ENCODE results near the gene SYT11. TPM values are rescaled to one million over a fixed set of nuclear protein-coding genes. Genes with fewer than 3 reads are reported as not detected.
"Not testable (repeated sequence)": the region's sequence is repeated elsewhere in the genome, so short reads cannot be mapped to it uniquely, and the experiment has no call there.

The SYT11 gene
- polyA plus RNA-seq, 3 donors, result 18.5 to 20.9 (median 20.7) TPM

DNA sequence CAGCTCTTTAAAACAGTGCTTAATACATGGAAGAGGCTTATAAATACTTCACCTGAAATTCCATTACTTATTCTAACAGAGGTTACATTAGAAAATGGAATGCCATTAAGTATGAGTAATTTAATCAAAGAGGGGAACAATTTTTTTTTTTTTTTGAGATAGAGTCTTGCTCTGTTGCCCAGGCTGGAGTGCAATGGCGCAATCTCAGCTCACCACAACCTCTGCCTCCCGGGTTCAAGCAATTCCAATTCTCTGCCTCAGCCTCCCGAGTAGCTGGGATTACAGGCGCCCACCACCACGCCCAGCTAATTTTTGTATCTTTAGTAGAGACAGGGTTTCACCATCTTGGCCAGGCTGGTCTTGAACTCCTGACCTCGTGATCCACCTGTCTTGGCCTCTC lies 36.2 kb downstream of the SYT11 start:
- DNase-seq (ENCODE audit: low read depth in 3 of 3, low spot score in 2 of 3), result not testable (repeated sequence)

DNA sequence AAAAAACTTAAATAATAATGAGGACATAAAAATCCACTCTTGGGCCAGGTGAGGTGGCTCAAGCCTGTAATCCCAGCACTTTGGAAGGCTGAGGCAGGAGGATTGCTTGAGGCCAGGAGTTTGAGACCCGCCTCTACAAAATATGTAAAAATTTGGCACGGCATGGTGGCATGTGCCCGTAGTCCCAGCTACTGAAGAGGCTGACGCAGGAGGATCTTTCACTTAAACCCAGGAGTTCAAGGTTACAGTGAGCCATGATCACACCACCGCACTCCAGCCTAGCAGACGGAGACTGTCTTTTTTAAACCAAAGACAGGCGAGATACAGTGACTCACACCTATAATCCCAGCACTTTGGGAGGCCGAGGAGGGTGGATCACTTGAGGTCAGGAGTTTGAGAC lies 37.1 kb downstream of the SYT11 start:
- DNase-seq (ENCODE audit: low read depth in 3 of 3, low spot score in 2 of 3), result not testable (repeated sequence)

DNA sequence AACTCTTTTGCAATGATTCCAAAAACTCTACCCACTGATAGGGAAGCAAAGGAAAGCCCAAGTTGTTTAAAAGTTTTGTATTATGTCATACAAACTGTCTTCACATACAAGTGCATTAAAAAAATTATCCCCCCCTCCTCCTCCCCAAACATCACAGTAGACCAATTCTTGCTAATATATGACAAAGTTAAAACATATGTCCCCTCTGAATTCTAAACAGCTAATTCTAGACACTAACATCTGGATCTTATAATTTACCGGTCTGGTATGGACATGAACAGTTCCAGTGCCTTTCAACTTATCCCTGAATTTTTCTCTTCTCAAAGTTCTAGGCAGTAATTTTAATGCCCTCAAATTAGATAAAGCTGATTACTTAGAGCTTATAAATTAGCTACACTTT lies 38.4 kb downstream of the SYT11 start:
- DNase-seq (ENCODE audit: low read depth in 3 of 3, low spot score in 2 of 3), result no peak

DNA sequence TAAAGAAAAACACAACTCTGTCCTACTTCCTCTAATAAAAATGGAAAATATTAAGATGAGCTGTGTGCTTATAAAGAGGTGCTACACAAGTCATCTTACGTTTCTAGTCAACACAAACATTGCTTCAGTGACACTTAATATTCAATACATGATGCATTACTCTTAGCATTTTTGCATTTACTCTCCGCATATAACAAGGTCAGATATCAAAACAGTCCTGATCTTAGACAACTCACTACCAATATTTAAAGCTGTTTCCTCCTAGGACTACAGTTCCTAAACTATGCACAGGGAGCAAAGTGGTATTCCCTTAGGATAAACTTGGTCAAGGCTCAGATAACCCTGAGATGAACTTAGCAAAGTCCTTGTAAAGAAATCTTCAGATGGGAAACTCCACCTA lies 39.5 kb downstream of the SYT11 start:
- DNase-seq (ENCODE audit: low read depth in 3 of 3, low spot score in 2 of 3), result no peak

DNA sequence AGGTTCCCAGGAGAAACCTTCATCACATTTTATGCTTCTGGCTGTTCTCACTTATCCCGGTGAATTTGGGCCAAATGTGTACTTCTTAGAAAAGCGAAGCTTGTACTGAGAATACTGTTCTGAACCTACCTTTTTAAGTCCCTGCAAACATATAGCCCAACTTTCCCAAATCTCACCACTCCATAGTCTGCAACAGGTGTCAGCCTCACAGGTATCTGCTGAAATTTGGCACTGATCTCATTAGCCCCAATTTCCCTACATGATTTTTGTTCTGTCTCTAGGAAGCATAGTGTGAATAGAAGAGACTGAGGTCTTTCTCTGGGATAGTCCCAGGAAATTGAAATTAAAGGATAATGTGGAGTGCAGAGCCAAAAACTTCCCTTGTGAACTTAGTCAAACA lies 40.3 kb downstream of the SYT11 start:
- no peak for DNase-seq (ENCODE audit: low read depth in 3 of 3, low spot score in 2 of 3)

DNA sequence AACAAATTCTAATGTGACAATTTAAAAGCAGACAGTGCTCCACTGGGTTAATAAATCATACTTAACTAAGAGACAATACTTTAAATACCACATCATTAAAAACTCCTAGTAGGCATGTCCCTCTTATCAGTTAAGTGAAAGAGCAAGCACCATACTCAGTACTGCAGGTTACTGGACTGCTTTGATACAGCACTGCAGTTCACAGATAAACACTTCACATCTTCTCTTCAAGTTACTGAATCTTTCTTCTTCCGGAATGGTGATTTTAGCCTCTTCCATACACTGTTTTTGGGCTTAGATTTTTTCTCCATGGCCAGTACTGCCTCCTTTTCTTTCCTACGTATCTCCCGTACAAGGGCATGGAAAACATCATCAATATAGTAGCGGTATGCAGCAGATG lies 40.8 kb downstream of the SYT11 start:
- DNase-seq (ENCODE audit: low read depth in 3 of 3, low spot score in 2 of 3), result no peak

DNA sequence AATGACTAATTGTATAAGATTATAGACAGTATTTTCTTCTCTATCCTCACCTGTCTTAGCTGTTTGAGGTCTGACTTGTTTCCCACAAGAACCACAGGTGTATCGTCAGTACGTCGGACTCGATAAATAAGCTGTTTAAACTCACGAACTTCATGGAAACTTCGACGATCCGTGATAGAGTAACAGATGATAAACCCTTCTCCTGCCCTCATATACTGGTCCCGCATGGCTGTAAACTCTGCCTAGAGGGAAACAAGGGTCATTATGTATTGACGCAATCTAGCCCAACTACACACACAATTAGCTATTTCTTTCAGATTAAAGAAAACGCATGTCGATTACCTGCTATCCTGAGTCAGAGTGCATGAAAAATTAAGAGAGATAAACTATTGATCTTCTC lies 44.9 kb downstream of the SYT11 start:
- no peak for DNase-seq (ENCODE audit: low read depth in 3 of 3, low spot score in 2 of 3)

DNA sequence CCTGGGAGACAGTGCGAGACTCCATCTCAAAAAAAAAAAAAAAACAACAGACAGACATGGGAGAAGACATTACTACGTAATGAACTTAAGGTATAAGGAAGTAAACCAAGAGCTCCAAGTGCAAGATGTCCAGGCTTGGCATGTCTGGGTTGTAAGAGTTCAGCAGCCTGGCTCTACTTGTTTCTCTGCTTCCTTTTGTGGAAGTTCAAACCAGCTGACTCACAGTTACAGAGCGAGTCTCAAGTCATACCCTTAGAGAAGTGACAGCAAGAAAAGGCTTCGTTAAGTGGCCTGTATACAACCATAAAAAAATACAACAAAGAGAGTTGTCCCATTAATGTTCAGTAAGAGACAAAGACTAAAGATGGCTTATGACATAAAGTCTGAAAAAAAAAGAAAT lies 50.5 kb downstream of the SYT11 start:
- no peak for DNase-seq (ENCODE audit: low read depth in 3 of 3, low spot score in 2 of 3)

DNA sequence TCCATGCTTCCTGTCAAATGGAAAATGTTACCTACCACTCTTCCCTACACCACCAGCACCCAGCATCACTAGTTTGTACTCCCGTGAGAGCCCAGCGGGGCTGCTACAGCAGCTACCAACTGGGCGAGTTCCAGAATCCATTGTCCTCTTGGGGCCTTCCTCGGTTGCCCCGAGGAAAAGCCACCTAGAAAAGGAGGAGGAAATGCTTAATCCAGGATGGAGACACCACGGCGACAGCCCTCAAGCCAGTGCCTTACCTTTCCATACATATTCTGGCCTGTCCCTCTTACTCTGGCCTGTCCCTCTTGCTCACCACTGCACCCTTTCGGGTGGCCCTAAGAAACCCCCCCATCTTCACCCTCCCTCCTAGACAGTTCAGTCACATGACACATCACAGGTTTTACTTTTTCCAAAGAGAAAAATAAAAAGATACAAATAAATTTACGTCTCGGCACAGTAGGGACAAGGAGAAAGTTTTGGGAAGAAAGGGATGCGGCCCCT lies 51.3 kb downstream of the SYT11 start:
- DNase-seq (ENCODE audit: low read depth in 3 of 3, low spot score in 2 of 3), result no peak

DNA sequence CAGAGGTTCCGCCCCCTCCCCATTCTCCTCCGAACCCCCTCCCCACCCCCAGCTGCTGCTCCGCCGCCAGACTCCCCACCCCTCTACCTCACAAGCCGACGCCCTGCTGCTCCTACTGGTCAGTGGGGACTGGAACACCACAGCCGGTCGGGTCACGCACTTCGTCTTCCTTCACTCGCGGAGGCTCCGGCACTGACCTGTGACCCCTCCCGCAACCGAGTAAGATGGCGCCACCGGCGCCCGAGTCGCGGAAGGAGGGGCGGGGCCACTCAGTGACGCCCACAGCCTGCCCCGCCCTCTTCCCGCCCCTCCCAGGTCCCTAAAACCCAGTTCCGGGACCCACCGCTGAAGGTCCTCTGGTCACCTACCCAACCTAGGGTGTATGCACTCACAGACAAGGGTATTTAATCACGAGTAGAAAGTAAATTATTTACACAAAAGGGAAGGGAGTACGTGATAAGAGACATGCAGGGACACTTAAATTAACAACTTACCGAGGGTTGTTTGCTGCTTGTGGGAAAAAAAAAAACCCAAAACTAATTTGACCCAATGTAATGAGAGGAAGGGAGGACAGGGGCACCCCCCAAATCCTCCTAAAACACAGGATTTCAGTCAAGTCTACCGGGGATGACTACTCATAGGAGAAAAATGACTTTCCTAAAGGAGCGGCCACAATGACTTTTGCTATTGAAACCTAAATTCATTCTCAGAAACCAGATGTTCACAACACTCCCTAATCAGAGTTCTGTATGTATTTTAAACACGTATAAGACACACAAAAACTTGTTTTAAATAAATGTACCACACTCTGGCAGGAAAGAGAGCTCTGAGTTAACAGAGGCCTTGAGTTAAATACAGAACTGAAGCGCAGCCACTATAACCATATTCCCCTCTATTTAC lies 52.0 kb downstream of the SYT11 start, which contains the start of gene RIT1:
RIT1 (minus strand) TSS at position 194 of the 900 bp plus-strand sequence. CDS start 588 bp downstream, outside the sequence.
- peak; percentile 57 to 73 (median 71) for DNase-seq (ENCODE audit: low read depth in 3 of 3, low spot score in 2 of 3)

DNA sequence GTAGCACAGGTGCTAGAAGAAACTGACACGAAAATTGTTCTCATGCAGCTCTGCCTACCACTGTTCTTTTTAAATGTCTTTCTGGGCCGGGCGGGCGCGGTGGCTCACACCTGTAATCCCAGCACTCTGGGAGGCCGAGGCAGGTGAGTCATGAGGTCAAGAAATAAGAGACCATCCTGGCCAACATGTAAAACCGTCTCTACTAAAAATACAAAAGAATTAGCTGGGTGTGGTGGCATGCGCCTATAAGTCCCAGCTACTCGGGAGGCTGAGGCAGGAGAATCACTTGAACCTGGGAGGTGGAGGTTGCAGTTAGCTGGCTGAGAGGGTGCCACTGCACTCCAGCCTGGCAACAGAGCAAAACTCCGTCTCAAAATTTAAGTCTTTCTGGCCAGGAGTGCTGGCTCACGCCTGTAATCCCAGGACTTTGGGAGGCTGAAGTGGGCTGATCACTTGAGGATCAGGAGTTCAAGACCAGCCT lies 52.7 kb downstream of the SYT11 start:
- no peak for DNase-seq (ENCODE audit: low read depth in 3 of 3, low spot score in 2 of 3)

DNA sequence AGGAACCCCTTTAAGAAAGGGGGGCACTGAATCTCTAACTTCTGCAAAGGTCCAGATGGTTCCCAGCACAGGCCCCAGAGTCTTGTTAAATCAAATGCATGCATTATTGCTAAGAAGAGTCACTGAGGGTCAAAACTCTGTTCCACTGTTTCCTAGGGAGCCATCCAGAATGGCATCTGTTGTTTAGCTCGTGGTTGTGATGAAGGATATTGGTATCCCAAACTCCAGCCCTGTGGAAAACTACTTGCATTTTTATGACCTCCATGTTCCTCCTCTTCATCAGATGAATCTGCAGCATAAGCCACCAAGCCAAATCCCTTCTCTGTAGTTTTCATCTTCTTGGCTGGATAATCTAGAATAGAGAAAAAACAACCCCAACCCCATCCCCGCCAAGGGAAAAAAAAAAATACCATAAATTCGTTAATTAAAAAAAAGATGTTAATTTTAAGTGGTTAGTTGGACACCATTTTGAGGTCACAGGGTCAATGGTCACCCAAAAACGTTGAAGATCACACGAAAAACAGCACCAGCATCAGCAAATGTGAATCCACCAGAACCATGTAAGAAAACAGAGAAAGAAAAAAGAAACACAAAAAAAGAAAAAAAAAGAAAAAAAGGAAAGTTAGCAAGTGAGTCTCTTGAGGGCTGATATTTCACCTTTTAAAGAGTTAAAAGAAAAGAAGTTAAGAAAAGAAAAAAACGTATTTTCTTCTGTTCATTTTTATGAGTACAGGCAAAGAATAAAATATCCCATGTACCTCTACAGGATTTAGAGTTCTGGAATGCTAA lies 54.8 kb downstream of the SYT11 start:
- no peak for DNase-seq (ENCODE audit: low read depth in 3 of 3, low spot score in 2 of 3)

DNA sequence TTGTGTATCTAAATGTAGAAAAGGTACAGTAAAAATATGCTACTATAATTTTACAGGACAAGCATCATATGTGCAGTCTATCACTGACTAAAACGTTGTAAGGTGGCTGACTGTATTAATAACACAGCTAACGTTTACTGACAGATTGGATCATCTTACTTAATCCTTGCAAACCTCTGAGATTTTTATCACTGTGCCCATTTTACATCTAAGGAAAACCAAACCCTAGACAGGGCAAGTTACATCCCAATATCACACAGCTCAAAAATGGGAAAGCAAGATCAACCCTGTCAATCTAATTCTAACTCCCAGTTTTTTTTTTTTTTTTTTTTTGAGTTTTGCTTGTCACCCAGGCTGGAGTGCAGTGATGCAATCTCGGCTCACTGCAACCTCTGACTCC lies 59.3 kb downstream of the SYT11 start:
- no peak for DNase-seq (ENCODE audit: low read depth in 3 of 3, low spot score in 2 of 3)

DNA sequence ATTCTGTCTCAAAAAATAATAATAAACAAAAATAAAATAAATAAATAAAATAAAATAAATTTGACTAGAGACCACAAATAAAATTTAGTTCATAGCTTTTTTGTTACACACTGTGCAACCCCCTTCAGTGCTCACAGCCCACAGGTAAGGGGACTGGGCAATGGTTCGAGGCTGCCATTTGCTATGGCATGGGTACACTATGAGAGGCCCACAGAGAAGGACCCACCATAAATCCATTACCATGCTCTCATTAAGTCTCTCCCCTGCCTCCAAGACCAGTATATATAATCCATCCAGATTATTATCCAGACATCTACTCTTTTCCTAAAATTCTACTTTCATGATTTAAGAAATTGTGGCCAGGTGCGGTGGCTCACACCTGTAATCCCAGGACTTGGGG lies 60.4 kb downstream of the SYT11 start:
- no peak for DNase-seq (ENCODE audit: low read depth in 3 of 3, low spot score in 2 of 3)

DNA sequence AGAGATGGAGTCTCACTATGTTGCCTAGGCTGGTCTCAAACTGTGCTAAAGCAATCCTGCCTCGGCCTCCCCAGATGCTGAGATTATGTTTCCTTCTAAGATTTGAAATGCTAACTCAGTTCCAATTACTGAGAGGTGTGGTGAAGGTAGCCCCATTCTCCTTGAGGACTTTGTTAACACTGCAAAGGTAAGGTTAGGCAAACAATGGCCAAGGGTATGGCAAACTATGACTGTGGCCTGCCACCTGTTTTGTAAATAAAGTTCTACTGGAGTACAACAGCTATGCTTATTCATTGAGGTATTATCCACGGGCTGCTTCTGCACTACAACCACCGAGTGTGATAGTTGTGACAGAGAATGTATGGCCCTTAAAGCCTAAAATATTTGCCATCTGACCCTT lies 61.4 kb downstream of the SYT11 start:
- DNase-seq (ENCODE audit: low read depth in 3 of 3, low spot score in 2 of 3), result no peak

DNA sequence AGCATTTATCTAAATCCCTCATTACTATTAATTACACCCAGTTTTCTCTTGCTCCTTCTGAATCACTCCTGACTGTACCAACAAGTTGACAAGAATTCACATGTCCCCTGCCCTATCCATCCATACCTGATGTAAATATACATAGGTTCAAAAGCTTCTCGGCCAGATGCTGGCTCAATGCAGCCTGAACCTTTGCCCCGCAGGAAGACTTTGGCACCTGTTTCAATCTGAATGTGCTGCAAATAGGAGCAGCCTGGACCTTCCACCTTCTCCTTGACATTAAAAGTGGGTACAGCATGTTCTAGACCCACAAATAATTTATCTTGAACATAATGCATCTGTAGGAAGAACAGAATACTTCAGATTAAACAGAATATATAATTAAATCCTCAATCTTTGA lies 66.1 kb downstream of the SYT11 start:
- no peak for DNase-seq (ENCODE audit: low read depth in 3 of 3, low spot score in 2 of 3)

DNA sequence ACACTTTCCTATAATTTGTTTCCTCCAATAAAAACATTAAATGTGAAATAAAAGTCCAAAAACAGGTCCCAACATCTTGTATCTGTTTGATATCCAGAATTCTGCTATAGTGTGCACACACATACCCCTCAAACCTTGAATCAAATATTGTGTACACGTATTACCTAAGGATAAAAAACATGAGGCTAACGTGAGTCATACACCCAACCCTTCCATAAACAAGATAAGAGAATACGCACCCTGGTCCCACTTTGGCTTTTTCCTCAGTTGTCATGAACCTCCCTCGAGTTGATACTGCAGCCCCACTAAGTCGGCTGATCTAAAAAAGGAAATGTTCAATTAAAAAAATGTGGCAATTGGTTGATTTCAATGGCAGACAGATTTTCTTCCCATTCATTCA lies 69.7 kb downstream of the SYT11 start:
- no peak for DNase-seq (ENCODE audit: low read depth in 3 of 3, low spot score in 2 of 3)

DNA sequence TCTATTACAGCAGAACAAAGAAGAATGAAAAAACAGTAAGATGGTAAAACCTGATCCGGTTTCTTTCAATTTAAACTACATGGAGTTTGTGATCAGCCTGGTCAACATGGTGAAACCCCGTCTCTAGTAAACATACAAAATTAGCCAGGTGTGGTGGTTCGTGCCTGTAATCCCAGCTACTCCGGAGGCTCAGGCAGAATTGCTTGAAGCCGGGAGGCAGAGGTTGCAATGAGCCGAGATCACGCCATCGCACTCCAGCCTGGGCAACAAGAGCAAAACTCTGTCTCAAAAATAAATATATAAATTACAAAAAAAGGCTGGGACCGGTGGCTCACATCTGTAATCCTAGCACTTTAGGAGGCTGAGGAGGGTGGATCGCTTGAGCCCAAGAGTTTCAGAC lies 71.4 kb downstream of the SYT11 start:
- not testable (repeated sequence) for DNase-seq (ENCODE audit: low read depth in 3 of 3, low spot score in 2 of 3)

DNA sequence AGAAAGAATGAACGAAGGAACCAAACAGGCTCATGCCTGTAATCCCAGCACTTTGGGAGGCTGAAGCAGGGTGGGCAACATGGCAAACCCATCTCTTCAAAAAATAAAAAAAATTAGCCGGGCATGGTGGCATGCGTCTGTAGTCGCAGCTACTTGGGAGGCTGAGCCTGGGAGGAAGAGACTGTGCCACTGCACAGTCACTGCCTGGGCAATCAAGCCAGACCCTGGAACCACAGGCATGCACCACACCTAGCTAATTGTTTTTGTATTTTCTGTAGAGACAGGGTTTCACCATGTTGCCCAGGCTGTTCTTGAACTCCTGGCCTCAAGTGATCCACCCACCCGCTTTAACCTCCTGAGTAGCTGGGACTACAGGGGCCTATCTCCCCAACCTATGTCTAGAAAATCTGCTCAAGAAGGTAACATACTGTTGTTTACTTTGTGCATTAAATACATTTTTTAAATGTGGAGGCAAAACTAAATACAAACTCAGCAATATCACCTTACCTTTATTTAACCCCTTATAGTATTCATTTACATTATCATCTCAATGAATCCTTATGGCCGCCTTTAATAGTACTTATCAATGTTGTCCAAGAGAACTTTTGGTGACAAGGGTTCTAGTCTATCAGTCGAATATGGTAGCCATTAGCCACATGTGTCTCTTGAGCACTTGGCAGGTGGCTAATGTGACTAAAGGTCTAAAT lies 72.1 kb downstream of the SYT11 start:
- no peak for DNase-seq (ENCODE audit: low read depth in 3 of 3, low spot score in 2 of 3)

DNA sequence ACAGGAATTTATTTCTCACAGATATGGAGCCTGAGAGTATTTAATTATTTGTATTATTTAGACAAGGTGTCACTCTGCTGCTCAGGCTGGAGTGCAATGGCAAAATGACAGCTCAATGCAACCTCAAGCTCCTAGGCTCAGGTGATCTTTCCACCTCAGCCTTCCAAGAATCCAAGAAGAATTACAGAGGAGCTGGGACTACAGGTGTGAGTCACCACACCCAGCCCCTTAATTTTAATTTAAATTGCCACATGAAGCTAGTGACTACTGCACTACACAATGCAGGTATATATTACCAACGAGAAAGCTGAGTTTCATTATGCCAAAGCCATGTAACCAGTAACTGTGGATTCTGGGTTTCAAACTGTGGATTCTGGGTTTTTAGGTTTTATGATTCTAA lies 72.7 kb downstream of the SYT11 start:
- DNase-seq (ENCODE audit: low read depth in 3 of 3, low spot score in 2 of 3), result no peak

DNA sequence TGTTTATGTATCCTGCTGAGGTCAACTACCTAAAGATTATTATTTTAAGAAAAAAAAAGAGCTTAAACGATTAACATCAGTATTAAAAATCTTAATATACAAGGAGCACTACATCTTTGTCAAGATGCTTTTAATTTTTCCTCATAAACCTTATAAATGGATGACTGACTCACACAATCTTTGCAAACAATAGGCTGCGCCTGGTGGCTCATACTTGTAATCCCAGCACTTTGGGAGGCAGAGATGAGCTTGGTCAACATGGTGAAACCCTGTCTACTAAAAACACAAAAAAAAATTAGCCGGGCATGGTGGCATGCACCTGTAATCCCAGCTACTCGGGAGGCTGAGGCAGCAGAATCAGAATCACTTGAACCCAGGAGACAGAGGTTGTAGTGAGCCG lies 73.1 kb downstream of the SYT11 start:
- DNase-seq (ENCODE audit: low read depth in 3 of 3, low spot score in 2 of 3), result no peak

Data from right renal cortex interstitium (tissue), 3 donors.